Limb (tissue), 2 donors: ENCODE results near the gene TBC1D1.

ENCODE experiments used
- DNase-seq, 2 donors: peaks; one replicate each; pipeline ENCODE4 v3.0.0-alpha.2; 2016; ENCODE audit errors: extremely low spot score in 2 of 2

Gene TBC1D1

GRCh38 chr4:37924946-37925345 lies 34.1 kb downstream of the TBC1D1 start:
- DNase-seq, result no peak

- DNase-seq, result no peak
These were observed 36.5 kb downstream of the TBC1D1 start for GRCh38 chr4:37927434-37927833.

- no peak for DNase-seq
These were observed 37.8 kb downstream of the TBC1D1 start for GRCh38 chr4:37928426-37929416.

GRCh38 chr4:37934096-37934495 lies 43.2 kb downstream of the TBC1D1 start:
- DNase-seq, result no peak

- DNase-seq, result no peak
These were observed 43.7 kb downstream of the TBC1D1 start for GRCh38 chr4:37934609-37935008.

GRCh38 chr4:37935026-37935425 lies 44.1 kb downstream of the TBC1D1 start:
- no peak for DNase-seq

- no peak for DNase-seq
These were observed 46.1 kb downstream of the TBC1D1 start for GRCh38 chr4:37936889-37937498.

GRCh38 chr4:37938208-37938607 lies 47.3 kb downstream of the TBC1D1 start:
- no peak for DNase-seq

GRCh38 chr4:37946503-37947179 lies 55.8 kb downstream of the TBC1D1 start:
- DNase-seq, result no peak

- no peak for DNase-seq
These were observed 57.7 kb downstream of the TBC1D1 start for GRCh38 chr4:37948542-37948941.

GRCh38 chr4:37949636-37950426 lies 58.9 kb downstream of the TBC1D1 start:
- DNase-seq, result no peak

GRCh38 chr4:37951461-37952352 lies 60.8 kb downstream of the TBC1D1 start:
- DNase-seq, result no peak

GRCh38 chr4:37953156-37953555 lies 62.3 kb downstream of the TBC1D1 start:
- no peak for DNase-seq

- DNase-seq, result no peak
These were observed 62.9 kb downstream of the TBC1D1 start for GRCh38 chr4:37953620-37954293.

- no peak for DNase-seq
These were observed 66.1 kb downstream of the TBC1D1 start for GRCh38 chr4:37956941-37957340.

- DNase-seq, result no peak
These were observed 68.0 kb downstream of the TBC1D1 start for GRCh38 chr4:37958932-37959331.

GRCh38 chr4:37960098-37960497 lies 69.2 kb downstream of the TBC1D1 start, which contains the start of gene PTTG2:
PTTG2 (plus strand) TSS chr4:37960398; CDS start chr4:37960435, 37 bp downstream.
- no peak for DNase-seq

- DNase-seq, result no peak
These were observed 70.0 kb downstream of the TBC1D1 start for GRCh38 chr4:37960679-37961450.
